ENCODE data around the gene ZNF438.

ZNF438 gene

DNA sequence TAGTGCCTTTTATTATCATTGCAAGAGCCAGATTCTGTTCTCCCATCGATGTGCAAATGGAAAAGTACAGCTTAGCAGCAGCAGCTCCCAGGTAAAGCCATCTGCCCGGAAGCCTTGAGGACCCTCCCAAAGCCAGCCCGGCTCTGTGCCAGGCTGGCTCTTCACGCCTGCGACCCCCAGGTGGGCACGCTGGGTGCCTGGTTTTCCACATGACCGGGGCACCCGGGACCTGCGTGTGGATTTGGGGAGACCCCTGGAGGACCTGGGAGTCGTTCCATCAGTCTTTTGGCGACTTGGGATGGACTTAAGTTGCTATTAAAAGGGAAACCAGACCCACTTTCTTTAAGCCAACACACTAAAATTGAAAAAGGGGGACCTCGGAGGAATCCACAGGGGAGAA, 196.5 kb downstream of the ZNF438 start:
- no peak overlapping the region for H3K4me3 ChIP-seq (ENCODE audit: low read length)
- TF ChIP-seq, protein P1, sequence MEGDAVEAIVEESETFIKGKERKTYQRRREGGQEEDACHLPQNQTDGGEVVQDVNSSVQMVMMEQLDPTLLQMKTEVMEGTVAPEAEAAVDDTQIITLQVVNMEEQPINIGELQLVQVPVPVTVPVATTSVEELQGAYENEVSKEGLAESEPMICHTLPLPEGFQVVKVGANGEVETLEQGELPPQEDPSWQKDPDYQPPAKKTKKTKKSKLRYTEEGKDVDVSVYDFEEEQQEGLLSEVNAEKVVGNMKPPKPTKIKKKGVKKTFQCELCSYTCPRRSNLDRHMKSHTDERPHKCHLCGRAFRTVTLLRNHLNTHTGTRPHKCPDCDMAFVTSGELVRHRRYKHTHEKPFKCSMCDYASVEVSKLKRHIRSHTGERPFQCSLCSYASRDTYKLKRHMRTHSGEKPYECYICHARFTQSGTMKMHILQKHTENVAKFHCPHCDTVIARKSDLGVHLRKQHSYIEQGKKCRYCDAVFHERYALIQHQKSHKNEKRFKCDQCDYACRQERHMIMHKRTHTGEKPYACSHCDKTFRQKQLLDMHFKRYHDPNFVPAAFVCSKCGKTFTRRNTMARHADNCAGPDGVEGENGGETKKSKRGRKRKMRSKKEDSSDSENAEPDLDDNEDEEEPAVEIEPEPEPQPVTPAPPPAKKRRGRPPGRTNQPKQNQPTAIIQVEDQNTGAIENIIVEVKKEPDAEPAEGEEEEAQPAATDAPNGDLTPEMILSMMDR (IDR thresholded peaks at IDR 0.05; ENCODE audit: insufficient read depth, low read depth, low read length, missing control alignments): no peak
- DNase-seq (ENCODE audit: low read depth): no peak

GRCh38 chr10:30834651-30835050, 197.0 kb downstream of the ZNF438 start:
- H3K4me3 ChIP-seq (ENCODE audit: low read length): no peak overlapping the region
- DNase-seq (ENCODE audit: low read depth): no peak
- TF ChIP-seq, protein P1 (IDR thresholded peaks at IDR 0.05; ENCODE audit: insufficient read depth, low read depth, low read length, missing control alignments): no peak

- TF ChIP-seq, protein P1 (IDR thresholded peaks at IDR 0.05; ENCODE audit: insufficient read depth, low read depth, low read length, missing control alignments): no peak
- no peak for DNase-seq (ENCODE audit: low read depth)
- no peak overlapping the region for H3K4me3 ChIP-seq (ENCODE audit: low read length)
These were observed 197.5 kb downstream of the ZNF438 start for GRCh38 chr10:30834153-30834552.

- no peak overlapping the region for H3K4me3 ChIP-seq (ENCODE audit: low read length)
- TF ChIP-seq, protein P1 (IDR thresholded peaks at IDR 0.05; ENCODE audit: insufficient read depth, low read depth, low read length, missing control alignments): no peak
- no peak for DNase-seq (ENCODE audit: low read depth)
These were observed 198.1 kb downstream of the ZNF438 start for GRCh38 chr10:30833628-30833970.

- TF ChIP-seq, protein P1 (IDR thresholded peaks at IDR 0.05; ENCODE audit: insufficient read depth, low read depth, low read length, missing control alignments): no peak
- DNase-seq (ENCODE audit: low read depth): no peak
- no peak overlapping the region for H3K4me3 ChIP-seq (ENCODE audit: low read length)
These were observed 198.7 kb downstream of the ZNF438 start for GRCh38 chr10:30832749-30833627.

DNA sequence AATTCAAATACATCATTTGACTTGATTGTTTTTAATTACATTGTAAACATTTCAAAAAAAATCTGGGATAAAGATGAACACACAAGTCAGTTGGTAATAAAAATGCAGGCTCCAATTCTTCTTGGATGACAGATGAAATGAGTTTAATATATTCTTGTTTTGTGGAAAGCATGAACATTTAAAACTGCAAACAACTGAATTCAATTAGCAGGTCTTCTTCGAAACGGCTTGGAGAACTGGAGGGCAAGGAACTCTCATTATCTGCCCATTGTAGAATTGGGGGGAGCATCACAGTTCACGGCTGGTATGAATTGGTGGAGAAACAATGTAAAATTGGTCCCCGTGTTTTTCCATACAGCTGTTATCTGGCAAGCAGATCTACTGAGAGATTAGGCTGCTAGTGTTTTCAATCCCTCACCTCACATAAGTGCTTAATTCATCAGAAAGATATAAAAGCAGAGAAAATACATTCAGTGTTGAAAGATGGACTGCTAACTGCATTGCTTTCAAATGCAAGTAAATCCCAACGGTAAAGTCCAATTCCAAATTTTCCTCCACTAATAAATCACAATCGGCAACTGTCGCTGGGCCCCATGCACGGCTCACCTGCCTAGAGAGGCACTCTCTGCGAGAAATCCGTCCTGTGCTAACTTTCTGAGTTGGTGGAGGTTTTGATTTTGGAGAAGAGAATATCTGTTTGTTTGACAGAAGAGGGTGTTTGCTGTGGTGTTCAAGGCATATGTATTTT, 199.5 kb downstream of the ZNF438 start:
- no peak for DNase-seq (ENCODE audit: low read depth)
- TF ChIP-seq, protein P1 (IDR thresholded peaks at IDR 0.05; ENCODE audit: insufficient read depth, low read depth, low read length, missing control alignments): no peak
- H3K4me3 ChIP-seq (ENCODE audit: low read length): no peak overlapping the region

Data from epithelial cell of esophagus (primary cell).